Kasumi-1 (cell line): Measurements from ENCODE around the gene LRATD1.

Experiments
- DNase-seq, 2 experiments: peaks; one replicate each; lab custom pipeline; 2025; lab: John Stamatoyannopoulos, UW

The LRATD1 gene

GRCh38 chr2:14633461-14634181 is 1.1 kb downstream of the LRATD1 start:
- no peak for DNase-seq

GRCh38 chr2:14634182-14634488 is 1.6 kb downstream of the LRATD1 start:
- DNase-seq: no peak

GRCh38 chr2:14634489-14635390 is 2.2 kb downstream of the LRATD1 start:
- no peak for DNase-seq

- no peak for DNase-seq
Measured at GRCh38 chr2:14635391-14635871, 2.9 kb downstream of the LRATD1 start.

GRCh38 chr2:14638488-14638887 is 6.0 kb downstream of the LRATD1 start:
- no peak for DNase-seq

- DNase-seq: no peak
Measured at GRCh38 chr2:14641116-14641515, 8.6 kb downstream of the LRATD1 start.

GRCh38 chr2:14642499-14642898 is 10.0 kb downstream of the LRATD1 start:
- DNase-seq: peak in 1 of 2 experiments; percentile 20

- no peak for DNase-seq
Measured at GRCh38 chr2:14647714-14648113, 15.2 kb downstream of the LRATD1 start.

GRCh38 chr2:14650066-14650465 is 17.5 kb downstream of the LRATD1 start:
- no peak for DNase-seq

GRCh38 chr2:14654835-14655282 is 22.3 kb downstream of the LRATD1 start:
- DNase-seq: no peak

- DNase-seq: no peak
Measured at GRCh38 chr2:14656146-14656545, 23.6 kb downstream of the LRATD1 start.

- no peak for DNase-seq
Measured at GRCh38 chr2:14661163-14661562, 28.6 kb downstream of the LRATD1 start.

- DNase-seq: no peak
Measured at GRCh38 chr2:14673351-14673875, 40.9 kb downstream of the LRATD1 start.

- DNase-seq: no peak
Measured at GRCh38 chr2:14675489-14675888, 43.0 kb downstream of the LRATD1 start.

GRCh38 chr2:14676371-14676770 is 43.9 kb downstream of the LRATD1 start:
- no peak for DNase-seq

- peak in 1 of 2 experiments; percentile 6 for DNase-seq
Measured at GRCh38 chr2:14677039-14677438, 44.5 kb downstream of the LRATD1 start.

- DNase-seq: no peak
Measured at GRCh38 chr2:14678761-14679160, 46.2 kb downstream of the LRATD1 start.

- no peak for DNase-seq
Measured at GRCh38 chr2:14681608-14682007, 49.1 kb downstream of the LRATD1 start.
